Measurements from ENCODE around the gene CALML4. TPM values are rescaled to one million over a fixed set of nuclear protein-coding genes. Genes with fewer than 3 reads are reported as not detected.

Gene CALML4
- total RNA-seq, 2 experiments from 2014 or later, result 28.7 to 32.5 TPM

DNA sequence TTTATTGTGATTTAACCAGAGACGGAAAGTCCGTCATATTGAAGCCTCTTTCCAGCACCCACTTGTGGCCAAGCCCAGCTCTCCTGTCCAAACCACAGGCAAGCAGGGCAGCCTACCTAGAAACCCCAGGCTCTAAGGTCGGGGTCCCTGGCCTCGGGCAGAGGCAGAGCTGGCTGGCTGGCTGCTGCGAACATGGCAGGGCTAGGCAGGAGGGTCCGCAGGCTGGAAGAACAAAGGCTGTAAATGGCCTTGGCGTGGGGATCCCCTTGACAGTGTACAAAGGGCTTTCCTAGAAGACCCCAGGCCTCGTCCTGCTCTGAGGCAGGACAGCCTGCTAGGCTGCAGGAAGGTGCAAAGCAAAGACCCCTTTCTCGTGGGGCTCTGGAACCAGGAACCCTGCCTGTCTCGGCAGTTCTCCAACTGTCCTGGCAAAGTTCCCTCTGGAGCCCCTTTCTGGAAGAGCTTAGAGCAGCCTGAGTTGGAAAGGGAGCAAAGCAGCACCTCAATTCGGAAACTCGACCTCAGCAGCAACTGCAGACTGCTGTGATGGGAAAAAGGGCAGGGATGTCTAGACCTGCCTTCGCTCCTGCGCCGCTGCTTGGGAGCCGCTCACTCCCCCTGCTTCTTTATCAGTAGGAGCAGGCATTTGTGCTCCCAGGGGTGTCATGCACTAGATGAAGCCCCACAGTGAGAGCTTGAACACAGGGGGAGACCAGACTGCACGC is 8.5 kb downstream of the CALML4 start:
- peaks cover 10% of the 10 kb centered on the region for H3K4me1 ChIP-seq (ENCODE audit: insufficient read depth, low read length, poor library complexity, severe bottlenecking)
- CTCF ChIA-PET (ENCODE audit: unreplicated experiment), result no interaction called here
- intact Hi-C loops (cut with micrococcal nuclease; ENCODE audit: unreplicated experiment), result no loop called here

DNA sequence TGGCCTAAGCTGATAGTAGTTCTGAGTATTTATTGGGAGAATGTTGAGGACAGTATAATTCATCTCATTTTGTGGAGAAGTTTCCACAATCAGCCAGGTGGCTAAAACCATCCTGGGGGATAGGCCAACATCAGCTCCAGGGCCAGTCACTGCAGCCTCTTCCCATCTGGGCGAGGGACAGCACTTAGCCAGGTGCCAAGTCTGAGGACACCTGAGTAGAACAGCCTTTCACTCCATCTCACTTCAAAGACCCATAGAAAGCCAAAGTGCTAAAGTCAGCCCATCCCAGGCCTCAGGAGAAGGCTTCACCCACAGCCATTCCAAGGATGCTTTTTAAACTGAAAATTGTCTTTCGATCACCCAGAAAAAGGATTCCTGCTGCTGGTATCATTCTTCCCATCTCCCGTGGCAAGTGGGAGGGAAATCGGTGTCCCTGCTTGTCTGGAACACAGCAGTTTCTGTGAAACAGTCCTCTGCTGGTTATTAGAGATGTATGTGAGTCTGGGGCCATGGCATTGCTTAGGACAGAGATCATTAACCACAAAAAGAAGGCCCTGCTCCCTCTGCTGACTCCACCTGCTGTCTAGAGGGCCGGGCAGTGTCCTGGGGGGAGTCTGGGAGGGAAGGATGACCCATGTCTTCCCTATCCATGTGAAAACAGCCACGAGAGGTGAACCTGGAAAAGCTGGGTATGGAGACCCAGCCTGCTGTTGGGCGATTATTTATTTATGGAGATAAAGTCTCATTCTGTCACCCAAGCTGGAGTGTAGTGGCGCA is 9.6 kb downstream of the CALML4 start:
- Histone ChIP-seq H4K20me1 (ENCODE audit: insufficient read depth, low read length) (no peaks in the 10 kb centered on the region), H3K27ac (ENCODE audit: low read depth, low read length, poor library complexity, severe bottlenecking) (peak overlapping the region; percentile 27), H3K4me1 (ENCODE audit: insufficient read depth, low read length, poor library complexity, severe bottlenecking) (peaks cover 21% of the 10 kb centered on the region), H3K9me2 (ENCODE audit: insufficient read depth, low read length) (no peaks in the 10 kb centered on the region), H3K9me3 (ENCODE audit: low read length) (no peaks in the 10 kb centered on the region), H2AFZ (ENCODE audit: low read length) (no peak overlapping the region), H3K4me3 (ENCODE audit: low read depth, low read length, poor library complexity, severe bottlenecking) (no peak overlapping the region), H3K4me2 (ENCODE audit: low read length) (no peak overlapping the region), H3K36me3 (ENCODE audit: insufficient read depth, low read length) (peaks cover 68% of the 10 kb centered on the region), H3K79me2 (ENCODE audit: insufficient read depth, low read depth, low read length) (no peaks in the 10 kb centered on the region)
- ChIA-PET CTCF (ENCODE audit: unreplicated experiment) (interaction anchor here (0.6 kb wide), 1 partner anchor 333 kb away, joined by 3 read pairs; no protein-coding TSS in a partner anchor), POLR2A (interaction anchor here (0.7 to 0.9 kb wide), 4 partner anchors 26 to 637 kb away, joined by 3 to 4 read pairs (median 3); no protein-coding TSS in a partner anchor)
- BruUV-seq (replicated peaks), result no TSS peak
- intact Hi-C loops (cut with micrococcal nuclease; ENCODE audit: unreplicated experiment), result no loop called here
- no peak for DNase-seq (ENCODE audit: low spot score)
- TF ChIP-seq CTCF (conservative IDR thresholded peaks at IDR 0.05; ENCODE audit: low read length), result peak; percentile 22; the same call in 1 of the 2 replicates
- TF ChIP-seq EZH2phosphoT487 (IDR thresholded peaks at IDR 0.05; ENCODE audit: borderline replicate concordance, low read depth, low read length), result no peak

More for the DNA sequence above, 8.5 kb downstream of the CALML4 start:
- no peaks in the 10 kb centered on the region for H3K9me2 ChIP-seq (ENCODE audit: insufficient read depth, low read length)
- no peak overlapping the region for H3K4me3 ChIP-seq (ENCODE audit: low read depth, low read length, poor library complexity, severe bottlenecking)
- H2AFZ ChIP-seq (ENCODE audit: low read length), result no peak overlapping the region
- no peaks in the 10 kb centered on the region for H4K20me1 ChIP-seq (ENCODE audit: insufficient read depth, low read length)
- peaks cover 58% of the 10 kb centered on the region for H3K36me3 ChIP-seq (ENCODE audit: insufficient read depth, low read length)
- H3K9me3 ChIP-seq (ENCODE audit: low read length), result no peaks in the 10 kb centered on the region
- TF ChIP-seq CTCF (conservative IDR thresholded peaks at IDR 0.05; ENCODE audit: low read length), result no peak
- no peak overlapping the region for H3K4me2 ChIP-seq (ENCODE audit: low read length)
- no peak overlapping the region for H3K27ac ChIP-seq (ENCODE audit: low read depth, low read length, poor library complexity, severe bottlenecking)
- DNase-seq (ENCODE audit: low spot score), result no peak
- POLR2A ChIA-PET, result interaction anchor here (0.8 kb wide), 1 partner anchor 342 kb away, joined by 3 read pairs; no protein-coding TSS in a partner anchor
- BruUV-seq (replicated peaks), result no TSS peak
- H3K79me2 ChIP-seq (ENCODE audit: insufficient read depth, low read depth, low read length), result peaks cover 1% of the 10 kb centered on the region; the same call in 1 of the 2 replicates

Measured in OCI-LY7 (cell line).